Fibroblast of villous mesenchyme (primary cell): ENCODE measurements around the gene AOC2. TPM values are rescaled to one million over a fixed set of nuclear protein-coding genes. Genes with fewer than 3 reads are reported as not detected.
"Not testable (repeated sequence)": the region's sequence is repeated elsewhere in the genome, so short reads cannot be mapped to it uniquely, and the experiment has no call there.

Experiments
- DNase-seq: peaks from one replicate; pipeline ENCODE4 v3.0.0-alpha.2; 2010; ENCODE audit warnings: low read depth
- H3K4me3 ChIP-seq: 2 replicates; pipeline ENCODE4 v1.5.1; 2011; ENCODE audit warnings: low read depth, mild to moderate bottlenecking, low read length
- total RNA-seq: library from RNA; depleted of rRNA; stranded (reverse); fragments of >200 nt; gene quantifications from 2 replicates; pipeline ENCODE4 v1.2.3, GENCODE V29; 2012
- TF ChIP-seq, protein P1 (sequence below): IDR thresholded peaks from 2 replicates; pipeline ENCODE4 v1.5.1; 2012; ENCODE audit warnings: low read depth, mild to moderate bottlenecking, low read length; ENCODE audit not compliant: insufficient read depth

AOC2 gene
- total RNA-seq, 1 donor = 0.43 TPM

DNA sequence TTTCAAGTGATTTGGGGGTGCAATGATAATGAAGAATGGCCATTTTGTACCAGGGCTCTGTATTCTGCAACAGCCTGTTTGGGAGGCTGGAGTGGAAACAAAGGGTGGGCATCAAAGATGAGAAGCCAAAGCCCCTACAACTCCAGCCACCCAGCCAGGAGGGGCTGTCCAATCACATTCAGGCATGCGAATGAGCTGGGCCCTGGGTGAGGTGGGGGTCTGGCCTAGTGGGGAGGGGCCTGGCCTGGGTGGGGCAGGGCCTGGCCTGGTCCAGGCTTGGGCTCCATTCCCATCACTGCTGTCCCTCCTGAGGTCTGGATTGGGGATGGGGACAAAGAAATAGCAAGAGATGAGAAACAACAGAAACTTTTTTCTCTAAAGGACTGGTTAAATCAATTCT is 13.0 kb downstream of the AOC2 start:
- no peak overlapping the region for H3K4me3 ChIP-seq
- no peak for DNase-seq
- TF ChIP-seq, protein P1, sequence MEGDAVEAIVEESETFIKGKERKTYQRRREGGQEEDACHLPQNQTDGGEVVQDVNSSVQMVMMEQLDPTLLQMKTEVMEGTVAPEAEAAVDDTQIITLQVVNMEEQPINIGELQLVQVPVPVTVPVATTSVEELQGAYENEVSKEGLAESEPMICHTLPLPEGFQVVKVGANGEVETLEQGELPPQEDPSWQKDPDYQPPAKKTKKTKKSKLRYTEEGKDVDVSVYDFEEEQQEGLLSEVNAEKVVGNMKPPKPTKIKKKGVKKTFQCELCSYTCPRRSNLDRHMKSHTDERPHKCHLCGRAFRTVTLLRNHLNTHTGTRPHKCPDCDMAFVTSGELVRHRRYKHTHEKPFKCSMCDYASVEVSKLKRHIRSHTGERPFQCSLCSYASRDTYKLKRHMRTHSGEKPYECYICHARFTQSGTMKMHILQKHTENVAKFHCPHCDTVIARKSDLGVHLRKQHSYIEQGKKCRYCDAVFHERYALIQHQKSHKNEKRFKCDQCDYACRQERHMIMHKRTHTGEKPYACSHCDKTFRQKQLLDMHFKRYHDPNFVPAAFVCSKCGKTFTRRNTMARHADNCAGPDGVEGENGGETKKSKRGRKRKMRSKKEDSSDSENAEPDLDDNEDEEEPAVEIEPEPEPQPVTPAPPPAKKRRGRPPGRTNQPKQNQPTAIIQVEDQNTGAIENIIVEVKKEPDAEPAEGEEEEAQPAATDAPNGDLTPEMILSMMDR = no peak

DNA sequence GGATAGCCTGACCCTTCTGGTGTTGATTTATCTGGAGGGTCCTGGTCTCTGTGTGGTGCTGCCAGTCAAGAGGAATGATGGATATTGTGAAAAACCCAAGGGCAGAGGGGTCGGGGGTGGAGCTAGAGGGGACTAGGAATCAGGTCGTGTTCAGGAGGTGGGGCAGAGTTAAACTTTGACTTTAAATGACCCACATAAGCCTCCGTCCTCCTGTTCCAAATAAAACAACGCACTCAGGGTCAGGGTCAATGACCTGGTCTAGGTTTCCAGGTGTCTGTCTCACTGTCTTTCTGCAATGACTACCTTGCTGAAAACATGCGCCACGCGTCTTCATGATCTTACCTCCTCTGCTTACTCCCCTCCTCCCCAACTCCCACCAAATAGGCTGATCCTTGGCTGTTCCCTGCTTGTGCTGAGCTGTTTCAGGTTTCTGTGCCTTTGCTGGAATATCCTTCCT is 21.3 kb downstream of the AOC2 start:
- TF ChIP-seq, protein P1 = no peak
- no peak overlapping the region for H3K4me3 ChIP-seq
- no peak for DNase-seq

DNA sequence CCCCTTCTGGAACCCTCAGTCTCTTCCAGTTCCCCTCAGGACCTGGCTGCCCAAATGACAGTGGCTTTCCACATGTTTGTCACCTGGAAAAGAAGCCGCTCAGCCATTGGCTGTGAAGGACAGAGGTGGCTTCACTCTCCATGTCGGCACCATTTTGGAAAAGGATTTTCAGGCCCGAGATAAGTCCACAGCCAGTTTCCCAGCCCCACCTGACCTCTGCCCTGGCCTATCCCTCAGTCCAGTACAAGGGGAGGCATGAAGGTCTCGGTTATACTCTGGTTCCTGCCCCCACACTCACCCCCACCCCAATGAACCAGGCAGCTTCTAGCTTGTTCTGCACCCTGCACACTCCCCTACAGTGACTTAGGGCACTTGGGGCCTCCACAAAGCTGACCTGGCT is 21.8 kb downstream of the AOC2 start:
- TF ChIP-seq, protein P1 = no peak
- H3K4me3 ChIP-seq = no peak overlapping the region
- no peak for DNase-seq

DNA sequence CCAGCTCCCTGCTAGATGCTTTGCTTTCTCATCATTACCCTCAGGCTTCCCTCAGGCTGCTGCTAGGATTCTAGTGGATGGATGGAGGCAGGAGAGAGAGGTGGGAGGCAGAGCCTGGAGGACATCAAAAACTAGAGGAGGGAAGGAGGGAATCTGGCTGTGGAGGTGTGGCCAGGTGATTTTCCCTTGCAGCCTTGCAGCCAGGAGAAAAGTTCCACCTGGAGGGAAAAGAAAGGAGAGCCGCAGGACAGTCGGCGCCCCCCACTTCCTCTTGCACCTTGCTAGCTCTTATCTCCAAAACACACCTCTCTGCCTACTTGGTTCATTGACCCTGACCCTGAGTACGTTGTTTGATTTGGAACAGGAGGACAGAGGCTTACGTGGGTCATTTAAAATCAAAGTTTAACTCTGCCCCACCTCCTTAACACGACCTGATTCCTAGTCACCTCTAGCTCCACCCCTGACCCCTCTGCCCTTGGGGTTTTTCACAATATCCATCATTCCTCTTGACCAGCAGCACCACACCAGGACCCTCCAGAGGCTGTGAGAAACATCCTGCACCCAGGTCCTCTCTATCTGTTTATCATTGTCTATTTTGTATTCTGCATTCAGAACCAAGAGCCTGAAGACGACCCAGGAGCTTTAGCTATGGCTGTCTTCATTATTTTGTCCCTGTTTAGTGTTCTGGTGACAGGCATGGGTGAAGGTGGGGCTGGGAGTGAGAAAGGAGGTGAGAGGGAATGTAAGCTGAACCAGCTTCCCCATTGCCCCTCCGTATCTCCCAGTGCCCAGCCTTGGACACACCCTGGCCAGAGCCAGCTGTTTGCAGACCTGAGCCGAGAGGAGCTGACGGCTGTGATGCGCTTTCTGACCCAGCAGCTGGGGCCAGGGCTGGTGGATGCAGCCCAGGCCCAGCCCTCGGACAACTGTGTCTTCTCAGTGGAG is 22.5 kb downstream of the AOC2 start:
- H3K4me3 ChIP-seq = no peak overlapping the region
- DNase-seq = no peak
- TF ChIP-seq, protein P1 = no peak

DNA sequence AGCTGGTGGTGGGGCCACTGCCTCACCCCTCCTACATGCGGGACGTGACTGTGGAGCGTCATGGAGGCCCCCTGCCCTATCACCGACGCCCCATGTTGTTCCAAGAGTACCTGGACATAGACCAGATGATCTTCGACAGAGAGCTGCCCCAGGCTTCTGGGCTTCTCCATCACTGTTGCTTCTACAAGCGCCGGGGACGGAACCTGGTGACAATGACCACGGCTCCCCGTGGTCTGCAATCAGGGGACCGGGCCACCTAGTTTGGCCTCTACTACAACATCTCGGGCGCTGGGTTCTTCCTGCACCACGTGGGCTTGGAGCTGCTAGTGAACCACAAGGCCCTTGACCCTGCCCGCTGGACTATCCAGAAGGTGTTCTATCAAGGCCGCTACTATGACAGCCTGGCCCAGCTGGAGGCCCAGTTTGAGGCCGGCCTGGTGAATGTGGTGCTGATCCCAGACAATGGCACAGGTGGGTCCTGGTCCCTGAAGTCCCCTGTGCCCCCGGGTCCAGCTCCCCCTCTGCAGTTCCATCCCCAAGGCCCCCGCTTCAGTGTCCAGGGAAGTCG is 23.4 kb downstream of the AOC2 start:
- DNase-seq, H3K4me3 ChIP-seq: not testable (repeated sequence)

DNA sequence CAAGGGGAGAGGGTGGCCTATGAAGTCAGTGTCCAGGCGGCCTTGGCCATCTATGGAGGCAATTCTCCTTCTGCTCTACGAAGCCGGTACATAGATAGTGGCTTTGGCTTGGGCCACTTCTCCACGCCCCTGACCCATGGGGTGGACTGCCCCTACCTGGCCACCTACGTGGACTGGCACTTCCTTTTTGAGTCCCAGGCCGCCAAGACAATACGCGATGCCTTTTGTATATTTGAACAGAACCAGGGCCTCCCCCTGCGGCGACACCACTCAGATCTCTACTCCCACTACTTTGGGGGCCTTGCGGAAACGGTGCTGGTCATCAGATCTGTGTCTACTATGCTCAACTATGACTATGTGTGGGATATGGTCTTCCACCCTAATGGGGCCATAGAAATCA is 24.0 kb downstream of the AOC2 start:
- H3K4me3 ChIP-seq = no peak overlapping the region
- no peak for DNase-seq
- TF ChIP-seq, protein P1 = no peak

DNA sequence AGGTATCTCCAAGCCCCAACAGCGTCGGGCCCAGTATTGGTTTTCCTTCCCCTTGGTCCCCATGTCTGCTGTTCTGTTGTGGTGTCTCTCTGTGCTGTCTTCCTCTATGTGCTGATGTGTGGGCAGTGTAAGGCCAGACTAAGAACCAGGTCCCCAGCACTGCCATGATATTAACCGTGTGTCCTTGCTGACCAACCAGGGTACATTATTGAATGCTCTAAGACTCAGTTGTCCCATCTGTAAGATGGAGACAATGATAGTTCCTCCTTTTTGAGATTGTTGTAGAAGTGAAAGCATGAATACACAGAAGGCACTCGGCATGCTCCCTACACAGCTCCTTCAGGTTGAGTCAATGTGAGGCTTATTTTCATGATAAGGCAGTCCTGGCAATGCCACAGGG is 27.3 kb downstream of the AOC2 start:
- DNase-seq = no peak
- TF ChIP-seq, protein P1 = no peak

More for the DNA sequence above, 27.3 kb downstream of the AOC2 start:
- no peak overlapping the region for H3K4me3 ChIP-seq
